A673 (cell line): ENCODE measurements around the gene MFAP3L. TPM values are rescaled to one million over a fixed set of nuclear protein-coding genes. Genes with fewer than 3 reads are reported as not detected.
"Not testable (repeated sequence)": the region's sequence is repeated elsewhere in the genome, so short reads cannot be mapped to it uniquely, and the experiment has no call there.

Experiments used
- BruUV-seq: library from RNA; stranded (reverse); fragments of 400-500 nt; replicated peaks from 2 replicates; lab custom pipeline; 2021; lab: Mats Ljungman, UMichigan
- CTCF ChIA-PET: fragments of 300-600 bp; sonication (Branson Sonifier 250); formaldehyde crosslinking; loops from one replicate; lab custom pipeline; 2022; ENCODE audit warnings: antibody characterized with exemption; lab: Charles Lee
- POLR2A ChIA-PET: fragments of 300-600 bp; sonication (Branson Sonifier 250); formaldehyde crosslinking; loops from one replicate; lab custom pipeline; 2022; ENCODE audit warnings: antibody characterized with exemption; ENCODE audit not compliant: low non-redundant PET; lab: Charles Lee
- DNase-seq: peaks from one replicate; pipeline ENCODE4 v3.0.0-alpha.2; 2015; ENCODE audit warnings: low spot score
- H3K27ac ChIP-seq: fragments of 200-600 bp; sonication (generic); 2 replicates; pipeline ENCODE4 v1.5.1; 2016; ENCODE audit warnings: mixed run types, low read depth, mild to moderate bottlenecking, mixed read lengths, antibody characterized with exemption, low read length; ENCODE audit not compliant: poor library complexity, severe bottlenecking
- H3K27me3 ChIP-seq: fragments of 200-600 bp; sonication (generic); replicated peaks from 2 replicates; pipeline ENCODE4 v1.6.1; 2017; ENCODE audit warnings: mixed run types, low read depth, mild to moderate bottlenecking, mixed read lengths, antibody characterized with exemption, low read length; ENCODE audit not compliant: insufficient read depth, poor library complexity
- H3K36me3 ChIP-seq: fragments of 200-600 bp; sonication (generic); 2 replicates; pipeline ENCODE4 v1.6.1; 2016; ENCODE audit warnings: mixed run types, mild to moderate bottlenecking, mixed read lengths, antibody characterized with exemption, low read length; ENCODE audit not compliant: insufficient read depth, poor library complexity, severe bottlenecking
- H3K4me1 ChIP-seq: fragments of 200-600 bp; sonication (generic); 2 replicates; pipeline ENCODE4 v1.6.1; 2017; ENCODE audit warnings: mixed run types, mild to moderate bottlenecking, mixed read lengths, antibody characterized with exemption, low read length; ENCODE audit not compliant: insufficient read depth, poor library complexity, severe bottlenecking
- H3K4me3 ChIP-seq: fragments of 200-600 bp; sonication (generic); 2 replicates; pipeline ENCODE4 v1.5.1; 2016; ENCODE audit warnings: low read depth, mixed run types, mild to moderate bottlenecking, mixed read lengths, low read length; ENCODE audit not compliant: poor library complexity, severe bottlenecking
- H3K9me3 ChIP-seq: fragments of 200-600 bp; sonication (generic); 2 replicates; pipeline ENCODE4 v1.6.1; 2016; ENCODE audit warnings: mixed run types, low read depth, mild to moderate bottlenecking, mixed read lengths, antibody characterized with exemption, low read length; ENCODE audit not compliant: poor library complexity, severe bottlenecking
- CTCF ChIP-seq: fragments of 300-800, 200-600 bp; sonication (generic); conservative IDR thresholded peaks from 2 replicates; pipeline ENCODE4 v1.5.1; 2017; ENCODE audit warnings: low read depth, mild to moderate bottlenecking, antibody characterized with exemption, low read length, moderate library complexity, mixed read lengths
- EZH2 ChIP-seq: fragments of 200-600 bp; sonication (generic); IDR thresholded peaks from 2 replicates; pipeline ENCODE4 v1.6.1; 2017; ENCODE audit warnings: borderline replicate concordance, low read depth, mild to moderate bottlenecking, mixed read lengths, antibody characterized with exemption, low read length; ENCODE audit not compliant: poor library complexity, severe bottlenecking
- intact Hi-C: fragments of 100-400 bp; cut with micrococcal nuclease; formaldehyde crosslinking; loops from one replicate; pipeline ENCODE4 v1.10.0; 2022; ENCODE audit not compliant: unreplicated experiment
- total RNA-seq: library from RNA; stranded (reverse); gene quantifications from 2 replicates; pipeline ENCODE4 v1.2.3, GENCODE V29; 2021

The MFAP3L gene
- total RNA-seq, 1 experiment from 2014 or later, result 7.6 TPM

- TF ChIP-seq CTCF (peak; percentile 82), EZH2 (no peak)
- Histone ChIP-seq H3K27ac (no peak overlapping the region), H3K4me1 (peaks cover 3% of the 10 kb centered on the region), H3K36me3 (no peaks in the 10 kb centered on the region), H3K27me3 (no peaks in the 10 kb centered on the region), H3K9me3 (no peaks in the 10 kb centered on the region), H3K4me3 (no peak overlapping the region)
- CTCF ChIA-PET, result interaction anchor here (0.5 to 1.0 kb wide), 4 partner anchors 238 to 435 kb away, joined by 3 to 9 read pairs (median 6); partner anchors contain the start of gene NEK1
- POLR2A ChIA-PET, result no interaction called here
- intact Hi-C loops, result loop anchor here (1.0 to 2.0 kb wide), 2 partner anchors 43 to 238 kb away; no protein-coding TSS in a partner anchor
- no TSS peak for BruUV-seq
- DNase-seq, result peak; percentile 75
Measured at GRCh38 chr4:170047771-170048354, 21.7 kb upstream of the MFAP3L start.

GRCh38 chr4:170046156-170046555 is 20.0 kb upstream of the MFAP3L start:
- H3K27me3 ChIP-seq, POLR2A ChIA-PET, CTCF ChIA-PET, H3K9me3 ChIP-seq, DNase-seq, H3K36me3 ChIP-seq, H3K4me1 ChIP-seq, H3K4me3 ChIP-seq, intact Hi-C loops, BruUV-seq, H3K27ac ChIP-seq: not testable (repeated sequence)

GRCh38 chr4:170040031-170040680 is 14.0 kb upstream of the MFAP3L start:
- POLR2A ChIA-PET, result no interaction called here
- CTCF ChIA-PET, result no interaction called here

More at GRCh38 chr4:170040031-170040680, 14.0 kb upstream of the MFAP3L start:
- DNase-seq, result no peak
- TF ChIP-seq EZH2 (no peak), CTCF (no peak)
- Histone ChIP-seq H3K9me3 (no peaks in the 10 kb centered on the region), H3K4me1 (no peaks in the 10 kb centered on the region), H3K4me3 (no peak overlapping the region), H3K36me3 (no peaks in the 10 kb centered on the region), H3K27ac (no peak overlapping the region), H3K27me3 (no peaks in the 10 kb centered on the region)
- BruUV-seq, result no TSS peak
- intact Hi-C loops, result no loop called here
